ENCODE results near the gene LRCH1.

The LRCH1 gene

GRCh38 chr13:46796515-46797474, 243.8 kb downstream of the LRCH1 start, which contains the start of gene ESD:
TSS of gene ESD (minus strand) at chr13:46797161. CDS start at chr13:46791413, 5,748 bp downstream.
- DNase-seq (ENCODE audit: low read depth, low spot score): peak; percentile 75
- Histone ChIP-seq H3K9me3 (ENCODE audit: control insufficient read depth, insufficient read depth, low read length) (no peaks in the 10 kb centered on the region), H3K27ac (ENCODE audit: low read length) (no peak within 1 kb of the TSS), H3K36me3 (ENCODE audit: control insufficient read depth, insufficient read depth, low read length) (no peaks in the 10 kb centered on the region), H3K27me3 (ENCODE audit: control insufficient read depth, insufficient read depth, low read length) (no peaks in the 10 kb centered on the region), H3K4me1 (ENCODE audit: control insufficient read depth, insufficient read depth, low read length) (peaks cover 2% of the 10 kb centered on the region; the same call in 1 of the 2 replicates), H3K4me3 (ENCODE audit: low read length) (peak within 1 kb of the TSS; percentile 97)
- WGBS (ENCODE audit: insufficient coverage, insufficient read length): no CpG with 5 or more reads among the region's 77 CpGs

GRCh38 chr13:46797501-46798237, 244.7 kb downstream of the LRCH1 start:
- no CpG with 5 or more reads among the region's 9 CpGs for WGBS (ENCODE audit: insufficient coverage, insufficient read length)
- no peak overlapping the region; the same call in 1 of the 2 replicates for H3K4me3 ChIP-seq (ENCODE audit: low read length)
- DNase-seq (ENCODE audit: low read depth, low spot score): no peak

GRCh38 chr13:46799139-46799538, 246.2 kb downstream of the LRCH1 start:
- no peaks in the 10 kb centered on the region for H3K36me3 ChIP-seq (ENCODE audit: control insufficient read depth, insufficient read depth, low read length)
- no peaks in the 10 kb centered on the region for H3K27me3 ChIP-seq (ENCODE audit: control insufficient read depth, insufficient read depth, low read length)
- peaks cover 2% of the 10 kb centered on the region; the same call in 1 of the 2 replicates for H3K4me1 ChIP-seq (ENCODE audit: control insufficient read depth, insufficient read depth, low read length)
- H3K9me3 ChIP-seq (ENCODE audit: control insufficient read depth, insufficient read depth, low read length): no peaks in the 10 kb centered on the region
- DNase-seq (ENCODE audit: low read depth, low spot score): no peak
- H3K27ac ChIP-seq (ENCODE audit: low read length): no peak overlapping the region
- no peak overlapping the region for H3K4me3 ChIP-seq (ENCODE audit: low read length)
- WGBS (ENCODE audit: insufficient coverage, insufficient read length): no CpG with 5 or more reads among the region's 4 CpGs

More at GRCh38 chr13:46797501-46798237, 244.7 kb downstream of the LRCH1 start:
- H3K27ac ChIP-seq (ENCODE audit: low read length): no peak overlapping the region
- no peaks in the 10 kb centered on the region for H3K27me3 ChIP-seq (ENCODE audit: control insufficient read depth, insufficient read depth, low read length)
- H3K4me1 ChIP-seq (ENCODE audit: control insufficient read depth, insufficient read depth, low read length): peaks cover 2% of the 10 kb centered on the region; the same call in 1 of the 2 replicates
- no peaks in the 10 kb centered on the region for H3K9me3 ChIP-seq (ENCODE audit: control insufficient read depth, insufficient read depth, low read length)
- no peaks in the 10 kb centered on the region for H3K36me3 ChIP-seq (ENCODE audit: control insufficient read depth, insufficient read depth, low read length)

- DNase-seq (ENCODE audit: low read depth, low spot score): no peak
- WGBS (ENCODE audit: insufficient coverage, insufficient read length): no CpG with 5 or more reads among the region's 1 CpG
- Histone ChIP-seq H3K36me3 (ENCODE audit: control insufficient read depth, insufficient read depth, low read length) (no peaks in the 10 kb centered on the region), H3K4me1 (ENCODE audit: control insufficient read depth, insufficient read depth, low read length) (peaks cover 2% of the 10 kb centered on the region; the same call in 1 of the 2 replicates), H3K27ac (ENCODE audit: low read length) (no peak overlapping the region), H3K4me3 (ENCODE audit: low read length) (no peak overlapping the region), H3K9me3 (ENCODE audit: control insufficient read depth, insufficient read depth, low read length) (no peaks in the 10 kb centered on the region), H3K27me3 (ENCODE audit: control insufficient read depth, insufficient read depth, low read length) (no peaks in the 10 kb centered on the region)
Observed at GRCh38 chr13:46801858-46802257, 248.9 kb downstream of the LRCH1 start.
